Body of pancreas (tissue), 4 donors: ENCODE measurements around the gene PDZD7. TPM values are rescaled to one million over a fixed set of nuclear protein-coding genes. Genes with fewer than 3 reads are reported as not detected.

ENCODE experiments used
- ATAC-seq: fragments of 150-250 bp; one replicate; pipeline ENCODE4 v1.9.1; 2016
- DNase-seq, 4 donors: peaks; one replicate each; pipeline ENCODE4 v3.0.0-alpha.2; 2019
- H3K27ac ChIP-seq, 4 donors: fragments of 200-600 bp; sonication (generic); 1 replicate in 3 of 4; 2 replicates in 1 of 4; pipeline versions ENCODE4 v1.5.1 to v1.6.1; 2016 to 2019; ENCODE audit warnings: mild to moderate bottlenecking in 1 of 4, mixed read lengths in 1 of 4, moderate library complexity in 1 of 4
- H3K27me3 ChIP-seq, 2 donors: fragments of 200-600 bp; sonication (generic); one replicate each; pipeline ENCODE4 v1.6.0; 2016; ENCODE audit warnings: mild to moderate bottlenecking in 1 of 2
- H3K36me3 ChIP-seq, 2 donors: fragments of 200-600 bp; sonication (generic); replicated peaks in 1 of 2; 2 replicates each; pipeline ENCODE4 v1.5.1; 2016; ENCODE audit warnings: low read depth in 2 of 2; ENCODE audit not compliant: insufficient read depth in 1 of 2
- H3K4me1 ChIP-seq: fragments of 200-600 bp; sonication (generic); one replicate; pipeline ENCODE4 v1.6.0; 2016
- H3K4me3 ChIP-seq, 2 donors: fragments of 200-600 bp; sonication (generic); 1 replicate in 1 of 2; 2 replicates in 1 of 2; pipeline ENCODE4 v1.5.1; 2016 to 2019
- H3K9me3 ChIP-seq, 3 donors: fragments of 200-600 bp; sonication (generic); 1 replicate in 2 of 3; 2 replicates in 1 of 3; pipeline ENCODE4 v1.5.1; 2016
- POLR2A ChIP-seq, 3 donors: fragments of 450-650 bp; IDR thresholded peaks; one replicate each; pipeline ENCODE4 v1.6.1; 2016; ENCODE audit warnings: antibody characterized with exemption in 3 of 3, mild to moderate bottlenecking in 2 of 3
- WGBS, 2 donors: methylation state at CpG; one replicate each; pipeline ENCODE4 v1.1.5; 2017; 5-methylcytosine and 5-hydroxymethylcytosine counted together
- intact Hi-C: fragments of 100-400 bp; cut with DNase I; formaldehyde crosslinking; loops from one replicate; pipeline ENCODE4 v1.15.1; 2023
- total RNA-seq, 2 donors: library from RNA; depleted of rRNA; stranded (reverse); fragments of >200 nt; gene quantifications; one replicate each; pipeline ENCODE4 v1.1.0, GENCODE V29; 2016
- TF ChIP-seq, protein P1 (sequence below), 7 experiments: fragments of 450-650 bp in 4 of 7; fragments of 200-600 bp in 3 of 7; sonication (generic) in 3 of 7; IDR thresholded peaks; one replicate each; pipeline ENCODE4 v1.5.1; 2016 to 2019; ENCODE audit warnings: antibody characterized with exemption in 7 of 7

Gene PDZD7
- total RNA-seq, 2 donors from 2014 or later = 0.52 to 0.66 TPM

GRCh38 chr10:100972904-100973535, 57.9 kb downstream of the PDZD7 start:
- WGBS, 2 donors = 88 to 96% methylated on average over 3 to 6 of the region's 6 CpGs
- Histone ChIP-seq H3K9me3 (no peaks in the 10 kb centered on the region), H3K27me3 (no peaks in the 10 kb centered on the region), H3K4me1 (peaks cover 50% of the 10 kb centered on the region), H3K36me3 (no peaks in the 10 kb centered on the region), H3K27ac (no peak overlapping the region), H3K4me3 (no peak overlapping the region)
- intact Hi-C loops = no loop called here
- TF ChIP-seq, protein P1, sequence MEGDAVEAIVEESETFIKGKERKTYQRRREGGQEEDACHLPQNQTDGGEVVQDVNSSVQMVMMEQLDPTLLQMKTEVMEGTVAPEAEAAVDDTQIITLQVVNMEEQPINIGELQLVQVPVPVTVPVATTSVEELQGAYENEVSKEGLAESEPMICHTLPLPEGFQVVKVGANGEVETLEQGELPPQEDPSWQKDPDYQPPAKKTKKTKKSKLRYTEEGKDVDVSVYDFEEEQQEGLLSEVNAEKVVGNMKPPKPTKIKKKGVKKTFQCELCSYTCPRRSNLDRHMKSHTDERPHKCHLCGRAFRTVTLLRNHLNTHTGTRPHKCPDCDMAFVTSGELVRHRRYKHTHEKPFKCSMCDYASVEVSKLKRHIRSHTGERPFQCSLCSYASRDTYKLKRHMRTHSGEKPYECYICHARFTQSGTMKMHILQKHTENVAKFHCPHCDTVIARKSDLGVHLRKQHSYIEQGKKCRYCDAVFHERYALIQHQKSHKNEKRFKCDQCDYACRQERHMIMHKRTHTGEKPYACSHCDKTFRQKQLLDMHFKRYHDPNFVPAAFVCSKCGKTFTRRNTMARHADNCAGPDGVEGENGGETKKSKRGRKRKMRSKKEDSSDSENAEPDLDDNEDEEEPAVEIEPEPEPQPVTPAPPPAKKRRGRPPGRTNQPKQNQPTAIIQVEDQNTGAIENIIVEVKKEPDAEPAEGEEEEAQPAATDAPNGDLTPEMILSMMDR (IDR thresholded peaks at IDR 0.05) = no peak
- TF ChIP-seq POLR2A (IDR thresholded peaks at IDR 0.05) = no peak
- DNase-seq (no peak), ATAC-seq (no peak)

DNA sequence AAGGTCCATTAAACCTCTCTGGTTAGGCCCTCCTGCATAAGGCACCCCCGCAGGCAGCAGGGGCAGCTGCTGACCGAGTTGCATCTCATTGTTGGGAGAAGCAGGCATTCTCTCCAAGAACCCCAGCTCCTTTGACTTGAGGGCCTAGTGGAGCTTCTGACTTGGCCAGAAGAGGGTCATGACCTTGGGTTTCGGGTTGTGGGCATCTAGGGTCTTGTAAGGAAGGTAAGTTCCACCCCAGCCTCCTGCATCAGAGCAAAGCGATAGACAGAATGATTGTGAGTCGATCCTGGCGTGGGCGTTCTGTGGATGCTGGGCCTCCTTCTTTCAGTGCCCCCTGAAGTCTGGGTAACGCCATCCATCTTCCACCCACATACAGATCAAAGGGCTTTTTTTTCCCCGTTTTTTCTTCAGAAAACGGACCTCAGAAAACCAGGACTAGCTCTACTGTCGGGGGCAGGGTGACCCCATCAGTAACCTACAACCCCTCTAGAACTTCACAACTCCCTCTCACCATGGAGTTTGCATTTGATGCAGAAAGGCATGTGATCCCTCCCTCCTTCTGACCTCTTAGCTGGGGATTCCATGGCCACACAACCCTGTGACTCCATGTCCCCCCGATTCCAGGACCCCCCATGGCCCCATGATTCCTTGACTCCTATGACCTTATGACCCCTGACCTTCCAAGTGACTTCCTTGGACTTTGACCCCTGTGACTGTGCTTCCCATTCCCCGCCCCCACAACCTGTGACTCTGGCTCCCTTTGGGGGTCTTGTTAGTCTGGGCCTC, 58.6 kb downstream of the PDZD7 start:
- no peaks in the 10 kb centered on the region for H3K36me3 ChIP-seq
- TF ChIP-seq POLR2A (IDR thresholded peaks at IDR 0.05) = no peak
- TF ChIP-seq, protein P1 (IDR thresholded peaks at IDR 0.05) = no peak
- peaks cover 53% of the 10 kb centered on the region for H3K4me1 ChIP-seq
- intact Hi-C loops = no loop called here
- peak overlapping the region in 3 of 4 donors; percentile 72 to 87 (median 77) for H3K27ac ChIP-seq
- WGBS, 2 donors = 67 to 68% methylated on average over 13 of the region's 13 CpGs
- H3K4me3 ChIP-seq = no peak overlapping the region
- DNase-seq (no peak), ATAC-seq (no peak)
- H3K9me3 ChIP-seq = no peaks in the 10 kb centered on the region
- no peaks in the 10 kb centered on the region for H3K27me3 ChIP-seq

- Histone ChIP-seq H3K27me3 (no peaks in the 10 kb centered on the region), H3K9me3 (no peaks in the 10 kb centered on the region), H3K4me3 (no peak overlapping the region), H3K4me1 (peaks cover 55% of the 10 kb centered on the region), H3K36me3 (no peaks in the 10 kb centered on the region), H3K27ac (peak overlapping the region; percentile 50 to 87 (median 74))
- ATAC-seq = peak; percentile 75
- intact Hi-C loops = no loop called here
- peak; percentile 55 to 79 (median 70) for DNase-seq
- 21 to 22% methylated on average over 4 of the region's 4 CpGs for WGBS, 2 donors
- TF ChIP-seq, protein P1 (IDR thresholded peaks at IDR 0.05) = peak in 3 of 7 experiments; percentile 20 to 28 (median 22)
- peak in 1 of 3 donors; percentile 5 for TF ChIP-seq POLR2A (IDR thresholded peaks at IDR 0.05)
Observed at GRCh38 chr10:100970914-100971811, 59.8 kb downstream of the PDZD7 start.

DNA sequence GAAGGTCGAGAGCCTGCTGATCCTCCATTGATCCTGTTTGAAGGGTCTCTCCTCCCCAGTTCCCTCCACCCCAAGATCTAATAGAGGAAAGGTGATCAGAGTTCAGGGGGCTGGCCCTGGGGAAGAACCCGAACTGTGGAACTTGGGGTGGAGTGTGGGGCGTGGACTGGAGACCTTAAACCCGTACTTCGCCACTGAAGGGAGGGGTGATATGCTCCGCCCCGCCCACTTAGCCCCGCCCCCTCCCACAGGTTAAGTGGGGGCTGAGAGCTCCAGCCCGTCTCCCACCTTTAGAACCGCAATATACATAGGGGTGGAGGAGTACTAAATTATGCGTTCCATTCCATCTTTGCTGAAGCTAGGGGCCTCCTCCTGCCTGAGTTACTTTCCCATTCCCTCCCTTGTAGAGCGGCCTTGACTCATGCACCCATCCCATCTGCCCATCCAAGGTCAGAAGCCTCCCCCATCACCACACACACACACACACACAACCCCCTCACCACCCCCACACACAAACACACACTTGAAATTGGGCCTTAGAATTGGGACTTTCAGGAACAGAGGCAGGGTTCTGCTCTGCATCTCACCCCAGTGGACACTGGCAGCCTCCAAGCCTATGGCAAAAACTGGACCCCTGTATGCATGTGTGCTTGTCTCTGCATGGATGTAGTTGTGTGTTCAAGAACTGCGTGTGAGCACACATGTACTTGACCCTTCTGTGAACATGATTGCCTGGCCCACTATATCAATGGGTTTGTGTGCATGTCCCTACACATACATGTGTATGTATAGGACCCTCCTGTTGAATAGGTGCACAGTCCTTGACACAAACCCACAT, 60.6 kb downstream of the PDZD7 start:
- Histone ChIP-seq H3K27me3 (no peaks in the 10 kb centered on the region), H3K4me3 (peak overlapping the region; percentile 63), H3K9me3 (no peaks in the 10 kb centered on the region), H3K27ac (peak overlapping the region; percentile 50 to 87 (median 74)), H3K36me3 (no peaks in the 10 kb centered on the region), H3K4me1 (peaks cover 55% of the 10 kb centered on the region)
- WGBS, 2 donors = 18 to 38% methylated on average over 3 to 13 of the region's 13 CpGs
- peak; percentile 36 for ATAC-seq
- TF ChIP-seq, protein P1 (IDR thresholded peaks at IDR 0.05) = no peak
- TF ChIP-seq POLR2A (IDR thresholded peaks at IDR 0.05) = no peak
- intact Hi-C loops = no loop called here
- peak; percentile 49 to 73 (median 52) for DNase-seq
